Measurements from ENCODE around the gene TTLL11.

- TF ChIP-seq, protein P1, sequence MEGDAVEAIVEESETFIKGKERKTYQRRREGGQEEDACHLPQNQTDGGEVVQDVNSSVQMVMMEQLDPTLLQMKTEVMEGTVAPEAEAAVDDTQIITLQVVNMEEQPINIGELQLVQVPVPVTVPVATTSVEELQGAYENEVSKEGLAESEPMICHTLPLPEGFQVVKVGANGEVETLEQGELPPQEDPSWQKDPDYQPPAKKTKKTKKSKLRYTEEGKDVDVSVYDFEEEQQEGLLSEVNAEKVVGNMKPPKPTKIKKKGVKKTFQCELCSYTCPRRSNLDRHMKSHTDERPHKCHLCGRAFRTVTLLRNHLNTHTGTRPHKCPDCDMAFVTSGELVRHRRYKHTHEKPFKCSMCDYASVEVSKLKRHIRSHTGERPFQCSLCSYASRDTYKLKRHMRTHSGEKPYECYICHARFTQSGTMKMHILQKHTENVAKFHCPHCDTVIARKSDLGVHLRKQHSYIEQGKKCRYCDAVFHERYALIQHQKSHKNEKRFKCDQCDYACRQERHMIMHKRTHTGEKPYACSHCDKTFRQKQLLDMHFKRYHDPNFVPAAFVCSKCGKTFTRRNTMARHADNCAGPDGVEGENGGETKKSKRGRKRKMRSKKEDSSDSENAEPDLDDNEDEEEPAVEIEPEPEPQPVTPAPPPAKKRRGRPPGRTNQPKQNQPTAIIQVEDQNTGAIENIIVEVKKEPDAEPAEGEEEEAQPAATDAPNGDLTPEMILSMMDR (IDR thresholded peaks at IDR 0.05; ENCODE audit: low read depth, low read length) = no peak
- TF ChIP-seq MYC (IDR thresholded peaks at IDR 0.05; ENCODE audit: low read depth, low read length) = no peak
Measured at GRCh38 chr9:121887553-121888437, 205.3 kb downstream of the TTLL11 start.
